Peyer's patch (tissue), 4 donors: Measurements from ENCODE around the gene MAP7D3. TPM values are rescaled to one million over a fixed set of nuclear protein-coding genes. Genes with fewer than 3 reads are reported as not detected.
A peak's percentile ranks its signal among the peaks of the same experiment; 100 is the strongest.

Source experiments
- DNase-seq, 3 donors: peaks; one replicate each; pipeline ENCODE4 v3.0.0-alpha.2; 2017 to 2019
- H3K27ac ChIP-seq, 4 donors: fragments of 200-600 bp; sonication (generic); one replicate each; pipeline ENCODE4 v1.5.1; 2016 to 2019
- H3K27me3 ChIP-seq, 2 donors: fragments of 200-600 bp; sonication (generic); one replicate each; pipeline ENCODE4 v1.5.1; 2019
- H3K36me3 ChIP-seq, 3 donors: fragments of 200-600 bp; sonication (generic); one replicate each; pipeline ENCODE4 v1.5.1; 2016 to 2019
- H3K4me1 ChIP-seq, 4 donors: fragments of 200-600 bp; sonication (generic); one replicate each; pipeline ENCODE4 v1.5.1; 2016 to 2019
- H3K4me3 ChIP-seq, 4 donors: fragments of 200-600 bp; sonication (generic); 1 replicate in 3 of 4; 2 replicates in 1 of 4; pipeline ENCODE4 v1.5.1; 2016 to 2019; ENCODE audit warnings: mild to moderate bottlenecking in 1 of 4
- H3K9me3 ChIP-seq, 4 donors: fragments of 200-600 bp; sonication (generic); one replicate each; pipeline ENCODE4 v1.5.1; 2016 to 2019; ENCODE audit warnings: mild to moderate bottlenecking in 1 of 4
- CTCF ChIP-seq, 6 experiments: fragments of 450-650 bp in 4 of 6; fragments of 200-600 bp in 2 of 6; sonication (generic) in 1 of 6; IDR thresholded peaks; one replicate each; pipeline ENCODE4 v1.5.1; 2017 to 2019; ENCODE audit warnings: antibody characterized with exemption in 6 of 6, mild to moderate bottlenecking in 3 of 6, moderate library complexity in 1 of 6
- POLR2A ChIP-seq, 2 donors: fragments of 450-650 bp; IDR thresholded peaks; one replicate each; pipeline ENCODE4 v1.5.1; 2017; ENCODE audit warnings: antibody characterized with exemption in 2 of 2, mild to moderate bottlenecking in 2 of 2, moderate library complexity in 2 of 2
- total RNA-seq, 4 donors: library from RNA; depleted of rRNA; stranded (reverse); fragments of >200 nt; gene quantifications; one replicate each; pipeline ENCODE4 v1.1.0, GENCODE V29; 2016

The MAP7D3 gene
- total RNA-seq, 4 donors from 2014 or later, result 1.6 to 18.2 (median 4.7) TPM

DNA sequence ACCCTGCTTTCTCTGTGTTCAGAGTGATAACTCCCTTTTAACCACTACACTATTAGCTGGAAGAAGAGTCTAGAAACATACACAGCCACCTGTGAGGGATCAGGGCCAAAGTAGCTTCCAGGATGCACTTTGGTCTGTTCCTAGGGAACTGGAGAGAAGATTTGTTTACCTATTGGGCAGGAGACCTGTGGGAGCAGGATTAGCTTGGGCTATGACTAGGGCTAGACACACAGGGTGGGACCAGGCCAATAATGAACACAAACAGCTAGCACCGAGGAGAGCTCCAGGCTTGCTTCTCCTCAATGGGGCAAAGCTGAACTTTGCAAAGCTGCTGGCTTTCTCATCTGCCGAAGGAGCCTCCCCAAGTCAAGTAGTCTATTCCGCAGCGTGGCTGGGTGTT lies 24.4 kb upstream of the MAP7D3 start:
- DNase-seq, result peak in 1 of 3 donors; percentile 47
- Histone ChIP-seq H3K27me3 (no peaks in the 10 kb centered on the region), H3K4me1 (peaks cover 0 to 3% (median 0%) of the 10 kb centered on the region in 4 donors), H3K9me3 (no peaks in the 10 kb centered on the region), H3K36me3 (no peaks in the 10 kb centered on the region), H3K27ac (peak overlapping the region in 1 of 4 donors; percentile 25), H3K4me3 (no peak overlapping the region)
- TF ChIP-seq POLR2A (IDR thresholded peaks at IDR 0.05) (no peak), CTCF (IDR thresholded peaks at IDR 0.05) (no peak)

DNA sequence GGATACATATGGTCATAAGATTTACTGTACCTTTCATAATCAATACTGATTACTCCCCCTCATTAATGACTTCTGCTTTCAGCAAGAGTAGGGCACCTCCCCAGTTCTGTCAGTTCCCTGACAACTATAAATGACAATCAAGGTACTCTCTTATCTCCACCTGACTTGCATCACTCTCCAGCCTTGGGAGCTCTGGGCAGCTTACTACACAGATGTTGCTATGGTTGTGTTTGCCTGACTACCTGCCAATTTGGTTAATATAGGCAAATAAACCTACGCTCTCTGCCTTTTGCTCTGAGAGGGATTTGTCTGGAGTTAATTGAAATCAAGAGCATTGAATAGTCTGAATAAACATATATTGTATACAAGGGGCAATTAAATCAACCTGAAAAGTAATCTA lies 22.8 kb upstream of the MAP7D3 start:
- TF ChIP-seq CTCF (IDR thresholded peaks at IDR 0.05) (no peak), POLR2A (IDR thresholded peaks at IDR 0.05) (no peak)
- Histone ChIP-seq H3K4me3 (no peak overlapping the region), H3K9me3 (no peaks in the 10 kb centered on the region), H3K27me3 (no peaks in the 10 kb centered on the region), H3K27ac (no peak overlapping the region), H3K36me3 (no peaks in the 10 kb centered on the region), H3K4me1 (peaks cover 0 to 3% (median 0%) of the 10 kb centered on the region in 4 donors)
- no peak for DNase-seq

DNA sequence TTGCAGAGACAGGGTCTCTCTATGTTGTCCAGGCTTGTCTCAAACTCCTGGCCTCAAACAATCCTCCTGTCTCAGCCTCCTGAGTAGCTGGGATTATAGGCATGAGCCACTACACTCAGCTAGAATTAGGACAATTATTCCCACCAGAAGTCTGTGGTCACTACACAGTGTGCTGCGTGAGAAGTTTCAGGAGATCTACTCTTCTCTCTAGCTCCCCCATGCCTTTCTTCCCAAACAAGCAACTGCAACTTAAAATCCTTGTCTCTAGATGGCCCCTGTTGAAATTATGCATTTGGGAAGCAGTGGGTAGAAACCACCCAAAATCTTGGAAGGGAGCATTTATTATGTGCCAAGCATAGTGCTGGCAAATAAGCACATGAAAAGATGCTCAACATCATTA lies 21.1 kb upstream of the MAP7D3 start:
- Histone ChIP-seq H3K4me3 (no peak overlapping the region), H3K9me3 (no peaks in the 10 kb centered on the region), H3K27ac (no peak overlapping the region), H3K36me3 (no peaks in the 10 kb centered on the region), H3K27me3 (no peaks in the 10 kb centered on the region), H3K4me1 (peaks cover 0 to 3% (median 0%) of the 10 kb centered on the region in 4 donors)
- no peak for DNase-seq
- no peak for TF ChIP-seq POLR2A (IDR thresholded peaks at IDR 0.05)
- no peak for TF ChIP-seq CTCF (IDR thresholded peaks at IDR 0.05)

- DNase-seq, result no peak
- TF ChIP-seq CTCF (IDR thresholded peaks at IDR 0.05) (no peak), POLR2A (IDR thresholded peaks at IDR 0.05) (no peak)
Observed at GRCh38 chrX:136271300-136271699, 20.1 kb upstream of the MAP7D3 start.

DNA sequence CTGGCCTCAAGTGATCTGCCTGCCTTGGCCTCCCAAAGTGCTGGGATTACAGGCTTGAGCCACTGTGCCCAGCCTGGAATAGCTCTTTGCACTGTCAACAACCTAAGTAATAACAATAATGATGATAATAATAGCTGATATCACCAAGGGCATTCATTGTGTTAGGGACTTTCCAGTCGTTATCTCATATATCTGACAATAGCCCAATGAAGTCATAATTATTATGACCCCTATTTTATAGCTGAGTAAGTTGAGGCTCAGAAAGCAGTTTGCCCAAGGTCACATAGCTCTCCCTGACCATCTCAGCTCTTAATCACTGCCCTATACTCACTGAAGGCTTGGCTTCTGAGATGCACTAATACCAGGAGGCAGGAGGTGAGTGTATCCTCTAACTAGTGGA lies 18.7 kb upstream of the MAP7D3 start:
- H3K27me3 ChIP-seq, result no peaks in the 10 kb centered on the region
- H3K36me3 ChIP-seq, result no peaks in the 10 kb centered on the region
- no peak overlapping the region for H3K4me3 ChIP-seq
- TF ChIP-seq CTCF (IDR thresholded peaks at IDR 0.05) (no peak), POLR2A (IDR thresholded peaks at IDR 0.05) (no peak)
- H3K4me1 ChIP-seq, result peaks cover 0 to 2% (median 0%) of the 10 kb centered on the region in 4 donors
- DNase-seq, result no peak
- no peaks in the 10 kb centered on the region for H3K9me3 ChIP-seq
- no peak overlapping the region for H3K27ac ChIP-seq

More at GRCh38 chrX:136271300-136271699, 20.1 kb upstream of the MAP7D3 start:
- Histone ChIP-seq H3K27me3 (no peaks in the 10 kb centered on the region), H3K27ac (no peak overlapping the region), H3K36me3 (no peaks in the 10 kb centered on the region), H3K4me1 (peaks cover 0 to 3% (median 0%) of the 10 kb centered on the region in 4 donors), H3K9me3 (no peaks in the 10 kb centered on the region), H3K4me3 (no peak overlapping the region)
